Ectodermal cell (in vitro differentiated cells): ENCODE results near the gene NSUN2.
"Not testable (repeated sequence)": the region's sequence is repeated elsewhere in the genome, so short reads cannot be mapped to it uniquely, and the experiment has no call there.

ENCODE experiments used
- H3K27ac ChIP-seq: 2 replicates; pipeline ENCODE4 v1.7.0; 2013; ENCODE audit warnings: mild to moderate bottlenecking, low read depth, low read length; ENCODE audit not compliant: insufficient read depth, poor library complexity, severe bottlenecking
- H3K27me3 ChIP-seq: 2 replicates; pipeline ENCODE4 v1.7.0; 2013; ENCODE audit warnings: mild to moderate bottlenecking, low read length; ENCODE audit not compliant: insufficient read depth, control insufficient read depth, poor library complexity, severe bottlenecking
- H3K36me3 ChIP-seq: one replicate; pipeline ENCODE4 v1.7.0; 2013; ENCODE audit warnings: low read length; ENCODE audit not compliant: control insufficient read depth, insufficient read depth
- H3K4me1 ChIP-seq: one replicate; pipeline ENCODE4 v1.7.0; 2013; ENCODE audit warnings: low read length; ENCODE audit not compliant: control insufficient read depth, insufficient read depth
- H3K4me3 ChIP-seq: 2 replicates; pipeline ENCODE4 v1.7.0; 2013; ENCODE audit warnings: low read depth, low read length, control low read depth; ENCODE audit not compliant: insufficient read depth
- H3K9me3 ChIP-seq: 2 replicates; pipeline ENCODE4 v1.7.0; 2013; ENCODE audit warnings: mild to moderate bottlenecking, low read length, moderate library complexity; ENCODE audit not compliant: control insufficient read depth
- WGBS, 2 experiments: methylation state at CpG; one replicate each; pipeline ENCODE4 v1.1.7; 2013; ENCODE audit warnings: missing lambda C conversion rate in 2 of 2; 5-methylcytosine and 5-hydroxymethylcytosine counted together

Gene NSUN2

GRCh38 chr5:6576861-6577501, 55.9 kb downstream of the NSUN2 start:
- 57 to 65% methylated on average over 5 of the region's 5 CpGs for WGBS, 2 experiments

GRCh38 chr5:6574537-6575245, 58.2 kb downstream of the NSUN2 start:
- Histone ChIP-seq H3K4me3 (no peak overlapping the region), H3K36me3 (no peaks in the 10 kb centered on the region), H3K9me3 (no peaks in the 10 kb centered on the region), H3K27ac (no peak overlapping the region), H3K27me3 (no peaks in the 10 kb centered on the region), H3K4me1 (no peaks in the 10 kb centered on the region)
- WGBS, 2 experiments, result 84 to 86% methylated on average over 12 of the region's 12 CpGs

More at GRCh38 chr5:6576861-6577501, 55.9 kb downstream of the NSUN2 start:
- no peak overlapping the region for H3K27ac ChIP-seq
- H3K36me3 ChIP-seq, result no peaks in the 10 kb centered on the region
- no peaks in the 10 kb centered on the region for H3K9me3 ChIP-seq
- H3K4me3 ChIP-seq, result no peak overlapping the region
- H3K4me1 ChIP-seq, result no peaks in the 10 kb centered on the region
- peaks cover 8% of the 10 kb centered on the region for H3K27me3 ChIP-seq

- H3K9me3 ChIP-seq, result no peaks in the 10 kb centered on the region
- H3K36me3 ChIP-seq, result no peaks in the 10 kb centered on the region
- H3K4me3 ChIP-seq, result no peak overlapping the region
- H3K4me1 ChIP-seq, result no peaks in the 10 kb centered on the region
- H3K27me3 ChIP-seq, result no peaks in the 10 kb centered on the region
- WGBS, 2 experiments, result 85 to 86% methylated on average over 11 of the region's 11 CpGs
- H3K27ac ChIP-seq, result no peak overlapping the region
Observed at GRCh38 chr5:6574111-6574510, 58.7 kb downstream of the NSUN2 start.

- Histone ChIP-seq H3K27ac (no peak overlapping the region), H3K36me3 (no peaks in the 10 kb centered on the region), H3K9me3 (no peaks in the 10 kb centered on the region), H3K4me3 (no peak overlapping the region), H3K4me1 (no peaks in the 10 kb centered on the region), H3K27me3 (no peaks in the 10 kb centered on the region)
- WGBS, 2 experiments, result 73 to 77% methylated on average over 12 of the region's 12 CpGs
Observed at GRCh38 chr5:6573651-6574101, 59.2 kb downstream of the NSUN2 start.

- H3K27ac ChIP-seq, result no peak overlapping the region
- 89 to 91% methylated on average over 21 of the region's 21 CpGs for WGBS, 2 experiments
Observed at GRCh38 chr5:6572825-6573380, 59.9 kb downstream of the NSUN2 start.

GRCh38 chr5:6572086-6572824, 60.6 kb downstream of the NSUN2 start:
- H3K9me3 ChIP-seq, result no peaks in the 10 kb centered on the region
- no peak overlapping the region for H3K4me3 ChIP-seq
- no peaks in the 10 kb centered on the region for H3K27me3 ChIP-seq
- no peaks in the 10 kb centered on the region for H3K4me1 ChIP-seq
- H3K36me3 ChIP-seq, result no peaks in the 10 kb centered on the region
- 89% methylated on average over 30 of the region's 30 CpGs for WGBS, 2 experiments
- H3K27ac ChIP-seq, result no peak overlapping the region

More at GRCh38 chr5:6572825-6573380, 59.9 kb downstream of the NSUN2 start:
- Histone ChIP-seq H3K27me3 (no peaks in the 10 kb centered on the region), H3K4me1 (no peaks in the 10 kb centered on the region), H3K36me3 (no peaks in the 10 kb centered on the region), H3K4me3 (no peak overlapping the region), H3K9me3 (no peaks in the 10 kb centered on the region)

GRCh38 chr5:6571607-6572006, 61.2 kb downstream of the NSUN2 start:
- not testable (repeated sequence) for H3K36me3 ChIP-seq, H3K9me3 ChIP-seq, H3K27ac ChIP-seq, H3K4me1 ChIP-seq, H3K27me3 ChIP-seq, H3K4me3 ChIP-seq
- WGBS, 2 experiments, result 83 to 87% methylated on average over 2 of the region's 2 CpGs

GRCh38 chr5:6570530-6570929, 62.3 kb downstream of the NSUN2 start:
- 75 to 77% methylated on average over 5 of the region's 5 CpGs for WGBS, 2 experiments
- H3K4me1 ChIP-seq, result no peaks in the 10 kb centered on the region
- no peaks in the 10 kb centered on the region for H3K36me3 ChIP-seq
- no peaks in the 10 kb centered on the region for H3K27me3 ChIP-seq
- H3K9me3 ChIP-seq, result no peaks in the 10 kb centered on the region
- no peak overlapping the region for H3K4me3 ChIP-seq
- no peak overlapping the region for H3K27ac ChIP-seq

GRCh38 chr5:6568889-6569288, 64.0 kb downstream of the NSUN2 start:
- WGBS, 2 experiments, result 80 to 83% methylated on average over 6 of the region's 6 CpGs
- Histone ChIP-seq H3K4me1 (no peaks in the 10 kb centered on the region), H3K4me3 (no peak overlapping the region), H3K27me3 (no peaks in the 10 kb centered on the region), H3K9me3 (no peaks in the 10 kb centered on the region), H3K27ac (no peak overlapping the region), H3K36me3 (no peaks in the 10 kb centered on the region)

- H3K4me1 ChIP-seq, result no peaks in the 10 kb centered on the region
- 89 to 94% methylated on average over 6 of the region's 6 CpGs for whole genome bisulfite sequencing, 2 experiments
- H3K4me3 ChIP-seq, result no peak overlapping the region
- no peak overlapping the region for H3K27ac ChIP-seq
- H3K9me3 ChIP-seq, result no peaks in the 10 kb centered on the region
- H3K36me3 ChIP-seq, result no peaks in the 10 kb centered on the region
- H3K27me3 ChIP-seq, result no peaks in the 10 kb centered on the region
Observed at GRCh38 chr5:6568383-6568782, 64.5 kb downstream of the NSUN2 start.
